CD4-positive, alpha-beta T cell treated with Interleukin-12 subunit alpha and Interleukin-12 subunit beta, for 1 hour (primary cell): Measurements from ENCODE around the gene RHCG.

Experiments used
- DNase-seq: peaks from one replicate; pipeline ENCODE4 v3.0.0-alpha.2; 2020

RHCG gene

GRCh38 chr15:89502867-89503595 is 6.6 kb upstream of the RHCG start:
- DNase-seq = no peak

DNA sequence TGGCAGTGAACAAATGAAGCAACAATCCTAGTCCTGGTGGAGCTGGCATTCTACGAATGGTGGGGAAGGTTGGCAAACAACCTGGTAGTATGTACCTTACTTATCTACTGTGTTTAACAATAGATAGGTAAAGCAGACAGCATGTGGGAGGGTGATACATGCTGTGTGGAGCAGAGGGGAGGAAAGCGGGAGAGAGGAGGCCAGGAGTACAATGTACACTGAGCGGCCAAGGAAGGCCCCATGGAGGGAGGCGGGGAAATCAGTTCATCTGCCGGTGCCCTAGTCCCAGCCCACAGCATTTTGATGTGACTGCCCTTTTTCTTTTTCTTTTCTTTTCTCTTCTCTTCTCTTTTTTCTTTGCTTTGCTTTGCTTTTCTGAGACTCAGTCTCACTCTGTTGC is 5.3 kb upstream of the RHCG start:
- DNase-seq = no peak

DNA sequence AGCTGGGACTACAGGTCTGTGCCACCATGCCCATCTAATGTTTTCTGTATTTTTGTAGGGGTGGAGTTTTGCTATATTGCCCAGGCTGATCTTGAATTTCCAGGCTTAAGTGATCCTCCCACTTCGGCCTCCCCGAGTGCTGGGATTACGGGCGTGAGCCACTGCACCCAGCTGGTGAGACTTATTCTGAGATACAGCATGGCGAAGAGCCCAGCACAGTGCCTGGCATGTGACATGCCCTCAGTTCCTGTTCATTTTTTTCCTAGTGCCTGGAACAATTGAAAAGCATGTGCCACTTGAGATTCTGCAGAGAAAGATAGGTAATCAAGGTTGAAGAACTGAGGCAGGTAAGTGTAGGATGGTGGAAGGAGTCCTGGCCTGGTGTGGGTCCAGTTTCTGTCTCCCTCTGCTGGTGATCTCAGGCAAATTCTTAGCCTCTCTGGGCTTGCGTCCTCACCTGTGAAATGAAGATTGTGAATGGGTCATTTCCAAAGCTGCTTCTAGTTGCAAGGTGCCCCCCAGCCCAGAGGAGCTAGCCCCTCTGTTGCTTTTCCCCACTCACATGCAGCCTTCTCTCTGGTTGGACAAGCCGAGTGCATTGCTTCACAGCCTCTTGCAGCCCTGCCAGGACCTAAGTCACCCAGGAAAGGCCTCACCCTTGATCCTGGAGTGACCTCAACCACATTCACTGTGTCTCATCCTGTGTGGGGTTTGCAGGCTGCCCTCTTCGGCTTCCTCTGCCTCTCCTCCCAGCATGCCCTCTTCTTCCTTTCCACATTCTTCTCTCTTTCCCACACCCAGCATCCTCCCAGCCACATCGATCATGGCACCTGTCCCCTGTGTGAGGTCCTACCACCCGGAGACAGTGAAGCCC is 4.3 kb upstream of the RHCG start:
- DNase-seq = no peak

GRCh38 chr15:89499156-89499555 is 2.8 kb upstream of the RHCG start:
- no peak for DNase-seq

DNA sequence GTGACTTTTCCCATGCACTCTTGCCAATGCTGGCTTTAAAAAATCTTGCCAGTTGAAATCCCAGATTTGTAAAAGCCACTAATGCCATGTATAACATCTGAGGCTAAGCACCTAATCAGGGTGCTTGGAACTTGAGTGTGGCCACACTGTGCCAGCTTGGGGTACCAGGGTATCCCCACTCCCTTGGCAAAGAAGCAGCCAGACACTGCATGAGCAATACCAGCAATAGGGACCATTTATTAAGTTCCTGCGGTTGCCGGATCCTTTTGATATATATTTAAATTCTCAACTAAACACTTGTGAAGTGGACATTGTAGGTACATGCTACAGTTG is 2.2 kb upstream of the RHCG start:
- DNase-seq = no peak

DNA sequence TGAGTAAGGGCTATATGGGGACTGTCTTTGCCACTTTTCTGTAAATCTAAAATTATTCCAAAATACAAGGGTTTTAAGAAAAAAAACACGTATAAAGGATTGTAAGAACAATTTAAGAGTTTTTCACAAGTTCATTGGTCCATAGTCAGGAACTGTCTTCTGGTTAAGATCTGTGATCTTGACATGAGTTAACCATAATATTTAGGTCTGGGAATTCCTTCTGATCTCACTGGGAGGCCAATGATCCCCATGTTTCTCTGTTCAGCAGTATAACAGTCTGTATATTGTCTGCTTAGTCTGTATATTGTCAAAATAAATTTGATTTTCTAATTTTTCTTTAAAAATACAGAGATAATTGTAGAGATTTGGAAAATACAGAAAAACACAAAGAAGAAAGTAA is 848 bp upstream of the RHCG start:
- DNase-seq = no peak

- no peak for DNase-seq
Observed at GRCh38 chr15:89495638-89496145, 691 bp downstream of the RHCG start.

GRCh38 chr15:89494941-89495637 is 1.3 kb downstream of the RHCG start:
- no peak for DNase-seq

GRCh38 chr15:89494031-89494430 is 2.4 kb downstream of the RHCG start:
- no peak for DNase-seq

GRCh38 chr15:89492934-89493631 is 3.3 kb downstream of the RHCG start:
- no peak for DNase-seq

GRCh38 chr15:89492111-89492641 is 4.2 kb downstream of the RHCG start:
- no peak for DNase-seq

- DNase-seq = no peak
Observed at GRCh38 chr15:89490814-89491315, 5.5 kb downstream of the RHCG start.

DNA sequence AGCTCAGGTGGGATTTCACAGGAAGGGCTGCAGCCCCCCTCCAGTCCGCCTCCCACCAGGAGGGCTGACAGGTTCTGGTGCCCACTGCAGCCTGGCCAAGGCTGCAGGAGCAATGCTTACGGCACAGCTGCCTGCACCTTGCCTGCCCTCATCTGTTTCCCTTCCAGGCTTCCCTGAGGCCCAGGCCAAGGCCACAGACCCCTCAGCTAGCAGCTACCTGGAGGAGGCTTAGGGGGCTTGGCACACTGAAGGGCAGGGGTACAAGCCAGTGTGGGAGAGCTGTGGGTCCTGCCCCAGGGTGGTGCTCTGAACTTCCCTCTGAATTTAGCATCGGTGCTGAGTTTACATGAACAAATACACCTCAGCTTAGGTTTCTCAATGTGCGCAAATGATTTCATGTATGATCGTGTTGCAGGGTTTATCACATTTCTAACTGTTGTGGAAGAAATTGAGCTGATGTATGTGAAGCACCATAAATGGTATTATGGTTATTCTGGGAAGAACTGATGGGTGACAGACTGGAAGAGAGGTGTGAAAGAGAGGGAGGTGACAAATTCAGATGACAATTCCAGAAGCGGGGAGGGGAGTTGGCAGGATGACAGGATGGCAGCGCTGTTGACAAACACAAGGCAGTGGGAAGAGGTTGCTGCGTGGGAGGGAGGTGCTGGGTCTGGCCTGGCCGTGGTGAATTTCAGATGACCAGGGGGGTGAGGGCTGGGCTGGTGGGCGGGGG is 6.1 kb downstream of the RHCG start:
- DNase-seq = no peak

- DNase-seq = no peak
Observed at GRCh38 chr15:89489376-89489775, 7.0 kb downstream of the RHCG start.

DNA sequence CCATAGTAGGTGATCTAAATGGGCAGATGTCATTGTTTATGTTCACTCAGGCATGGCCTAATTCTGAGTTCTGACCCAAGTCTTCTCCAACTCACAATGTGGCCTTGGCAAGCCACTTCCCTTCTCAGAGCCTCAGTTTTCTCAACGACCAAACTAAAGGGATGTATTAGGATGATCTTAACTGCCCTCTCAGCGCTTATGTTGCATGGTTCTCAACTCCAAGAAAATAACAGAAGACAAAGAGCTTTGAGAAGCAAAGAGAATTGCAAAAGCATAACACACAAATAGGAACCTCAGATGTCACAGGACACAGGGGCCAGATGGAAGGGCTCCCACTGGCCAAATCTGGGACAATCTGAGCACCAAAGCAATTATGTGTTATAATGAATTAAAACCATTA is 8.6 kb downstream of the RHCG start:
- DNase-seq = no peak

GRCh38 chr15:89486726-89487050 is 9.7 kb downstream of the RHCG start:
- DNase-seq = peak; percentile 19

DNA sequence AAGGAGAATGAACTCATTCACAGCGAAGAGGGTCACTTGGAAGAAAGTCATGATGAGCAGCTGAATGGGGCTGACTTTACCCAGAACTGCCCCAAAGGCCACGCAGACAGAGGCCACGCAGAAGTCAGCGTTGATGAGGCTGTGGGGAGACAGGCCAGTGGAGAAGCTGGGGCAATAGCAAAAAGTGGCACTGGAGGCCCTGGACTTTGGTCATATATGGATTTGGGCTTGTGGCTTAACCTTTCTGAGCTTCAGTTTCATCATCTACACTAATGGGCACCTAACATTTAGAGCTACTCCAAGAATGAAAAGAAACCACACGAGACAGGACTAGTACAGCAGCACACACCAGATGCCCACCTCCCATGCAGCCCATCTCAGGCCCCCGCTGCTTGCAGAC is 13.3 kb downstream of the RHCG start:
- no peak for DNase-seq

DNA sequence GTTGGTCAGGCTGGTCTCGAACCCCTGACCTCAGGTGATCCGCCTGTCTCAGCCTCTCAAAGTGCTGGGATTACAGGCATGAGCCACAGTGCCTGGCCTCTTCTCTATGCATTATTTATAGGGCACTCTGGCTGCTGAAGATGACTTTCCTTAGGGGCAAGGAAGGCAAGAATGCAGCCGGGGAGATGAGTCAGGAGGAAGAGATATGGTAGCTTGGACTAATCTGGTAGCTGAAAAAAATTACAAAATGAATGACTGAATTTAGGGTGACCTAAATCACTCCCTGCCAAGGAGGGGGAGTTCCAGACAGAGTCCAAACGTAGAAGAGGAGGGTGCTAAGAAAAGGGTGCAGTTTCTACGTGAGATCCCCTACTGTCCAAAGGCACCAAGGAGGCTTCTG is 14.2 kb downstream of the RHCG start:
- DNase-seq = no peak

DNA sequence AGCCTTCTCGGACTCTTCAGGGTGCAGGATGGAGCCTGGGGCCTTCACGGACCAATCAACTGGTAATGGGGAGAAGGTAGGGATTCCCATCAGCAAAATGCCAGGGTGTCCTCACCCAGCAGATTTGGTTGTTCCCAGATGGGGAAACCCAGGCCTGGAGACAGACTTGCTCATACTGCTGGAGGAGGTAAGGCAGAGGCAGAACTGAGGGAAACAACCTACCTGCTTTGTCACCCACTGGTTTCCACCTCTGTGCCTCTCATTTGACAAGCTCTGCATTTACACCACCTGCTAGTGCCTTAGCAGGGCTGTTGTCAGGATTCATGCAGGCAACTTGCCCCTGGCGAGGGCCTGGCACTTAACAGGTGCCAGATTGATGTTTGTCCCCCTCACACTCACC is 15.9 kb downstream of the RHCG start:
- DNase-seq = no peak

- DNase-seq = no peak
Observed at GRCh38 chr15:89479173-89479572, 17.2 kb downstream of the RHCG start.

GRCh38 chr15:89477411-89478242 is 18.8 kb downstream of the RHCG start:
- DNase-seq = no peak
